ENCODE results near the gene GGA2. TPM values are rescaled to one million over a fixed set of nuclear protein-coding genes. Genes with fewer than 3 reads are reported as not detected.

GGA2 gene
- total RNA-seq, 4 donors from 2014 or later, result 32.4 to 57.6 (median 49.6) TPM

- TF ChIP-seq CTCF (IDR thresholded peaks at IDR 0.05; ENCODE audit: low read depth), result no peak
Measured at GRCh38 chr16:23452572-23453337, 57.5 kb downstream of the GGA2 start, which contains the start of gene COG7. COG7 (minus strand) TSS chr16:23453189; CDS start chr16:23452994, 195 bp downstream.

- TF ChIP-seq CTCF (IDR thresholded peaks at IDR 0.05; ENCODE audit: low read depth), result no peak
Measured at GRCh38 chr16:23452221-23452571, 58.1 kb downstream of the GGA2 start.

GRCh38 chr16:23448392-23448791 is 61.9 kb downstream of the GGA2 start:
- TF ChIP-seq CTCF (IDR thresholded peaks at IDR 0.05; ENCODE audit: low read depth), result no peak

GRCh38 chr16:23436951-23437350 is 73.3 kb downstream of the GGA2 start:
- no peak for TF ChIP-seq CTCF (IDR thresholded peaks at IDR 0.05; ENCODE audit: low read depth)

GRCh38 chr16:23435500-23435899 is 74.8 kb downstream of the GGA2 start:
- no peak for TF ChIP-seq CTCF (IDR thresholded peaks at IDR 0.05; ENCODE audit: low read depth)

GRCh38 chr16:23434380-23434779 is 75.9 kb downstream of the GGA2 start:
- TF ChIP-seq CTCF (IDR thresholded peaks at IDR 0.05; ENCODE audit: low read depth), result no peak

GRCh38 chr16:23433261-23433920 is 76.9 kb downstream of the GGA2 start:
- no peak for TF ChIP-seq CTCF (IDR thresholded peaks at IDR 0.05; ENCODE audit: low read depth)

All from subcutaneous adipose tissue (tissue), 4 donors.